Right lobe of liver (tissue), 6 donors: ENCODE results near the gene SACM1L. TPM values are rescaled to one million over a fixed set of nuclear protein-coding genes. Genes with fewer than 3 reads are reported as not detected.

Experiments
- ATAC-seq, 4 donors: fragments of 200-7000 bp; cut with Tn5 transposase; one replicate each; pipeline ENCODE4 v1.9.1; 2020; ENCODE audit warnings: mild to moderate bottlenecking in 4 of 4, moderate library complexity in 4 of 4
- DNase-seq, 3 donors: peaks; one replicate each; pipeline ENCODE4 v3.0.0-alpha.2; 2020
- H3K27ac ChIP-seq, 3 donors: fragments of 200-600 bp; one replicate each; pipeline ENCODE4 v1.8.0; 2022
- H3K27me3 ChIP-seq, 2 donors: fragments of 200-600 bp; one replicate each; pipeline ENCODE4 v1.8.0; 2022
- H3K36me3 ChIP-seq, 4 donors: fragments of 200-600 bp; sonication (generic) in 1 of 4; one replicate each; pipeline versions ENCODE4 v1.5.1 to v1.8.0; 2017 to 2022; ENCODE audit warnings: control low read depth in 1 of 4
- H3K4me1 ChIP-seq, 4 donors: fragments of 200-600 bp; sonication (generic) in 1 of 4; one replicate each; pipeline versions ENCODE4 v1.5.1 to v1.8.0; 2017 to 2022; ENCODE audit warnings: control low read depth in 1 of 4
- H3K4me3 ChIP-seq, 3 donors: fragments of 200-600 bp; one replicate each; pipeline ENCODE4 v1.8.0; 2022
- H3K9me3 ChIP-seq, 4 donors: fragments of 200-600 bp; sonication (generic) in 1 of 4; one replicate each; pipeline versions ENCODE4 v1.5.1 to v1.8.0; 2017 to 2022; ENCODE audit warnings: control low read depth in 1 of 4
- CTCF ChIP-seq, 4 donors: fragments of 200-600 bp in 3 of 4; fragments of 450-650 bp in 1 of 4; IDR thresholded peaks; one replicate each; pipeline versions ENCODE4 v1.5.1 to v1.8.0; 2016 to 2022; ENCODE audit warnings: antibody characterized with exemption in 4 of 4, mild to moderate bottlenecking in 2 of 4
- POLR2A ChIP-seq: fragments of 450-650 bp; IDR thresholded peaks from one replicate; pipeline ENCODE4 v1.6.1; 2017; ENCODE audit warnings: antibody characterized with exemption, mild to moderate bottlenecking
- WGBS: methylation state at CpG from one replicate; pipeline ENCODE4 v1.1.6; 2018; ENCODE audit warnings: low coverage, low lambda C conversion rate; ENCODE audit not compliant: insufficient coverage; ENCODE audit errors: missing lambda C conversion rate; 5-methylcytosine and 5-hydroxymethylcytosine counted together
- intact Hi-C, 2 donors: fragments of 100-400 bp; cut with DNase I; formaldehyde crosslinking; loops; one replicate each; pipeline versions ENCODE4 v1.11.2 to v1.14.1; 2022
- total RNA-seq, 6 experiments: library from RNA; depleted of rRNA in 2 of 6; stranded (reverse); fragments of >200 nt in 2 of 6; fragmentation: NEBNext Ultra II Directional in 3 of 6; extraction: Animal tissue kit (Norgen Biotek cat#: 25700) in 3 of 6; gene quantifications; one replicate each; pipeline versions ENCODE4 v1.1.0 to v1.2.4, GENCODE V29; 2016 to 2023
- donor health status: DM: no; HTN: yes; CAD: no.
- donor health status: DM: no; HTN: no; CAD: no.
- donor health status: DM: no; HTN: no; CAD: no.
- donor health status: DM: no; HTN: yes; CAD: no.
- donor health status: DM: no; HTN: yes; CAD: no.

SACM1L gene
- total RNA-seq, 6 experiments from 2014 or later = 16.8 to 23.9 (median 21.5) TPM

GRCh38 chr3:45719655-45720487, 30.7 kb downstream of the SACM1L start:
- 67% methylated on average over 3 of the region's 3 CpGs for WGBS
- no peak overlapping the region for H3K27ac ChIP-seq
- intact Hi-C loops = no loop called here
- TF ChIP-seq POLR2A = no peak
- no peak overlapping the region for H3K4me3 ChIP-seq
- ATAC-seq (no peak), DNase-seq (no peak)
- no peaks in the 10 kb centered on the region for H3K27me3 ChIP-seq
- H3K9me3 ChIP-seq = no peaks in the 10 kb centered on the region
- peaks cover 0 to 15% (median 4%) of the 10 kb centered on the region in 4 donors for H3K4me1 ChIP-seq
- H3K36me3 ChIP-seq = peaks cover 0 to 18% (median 7%) of the 10 kb centered on the region in 4 donors

GRCh38 chr3:45724911-45725310, 35.7 kb downstream of the SACM1L start:
- no peak overlapping the region for H3K4me3 ChIP-seq
- DNase-seq (no peak), ATAC-seq (no peak)
- intact Hi-C loops = no loop called here
- peaks cover 0 to 17% (median 4%) of the 10 kb centered on the region in 4 donors for H3K36me3 ChIP-seq
- peaks cover 0 to 12% (median 3%) of the 10 kb centered on the region in 4 donors for H3K4me1 ChIP-seq
- WGBS = 78% methylated on average over 3 of the region's 3 CpGs
- no peak for TF ChIP-seq POLR2A
- TF ChIP-seq CTCF (IDR thresholded peaks at IDR 0.05) = no peak
- H3K27ac ChIP-seq = no peak overlapping the region
- H3K9me3 ChIP-seq = no peaks in the 10 kb centered on the region
- no peaks in the 10 kb centered on the region for H3K27me3 ChIP-seq

GRCh38 chr3:45729614-45730013, 40.4 kb downstream of the SACM1L start:
- WGBS = 58% methylated on average over 2 of the region's 2 CpGs

GRCh38 chr3:45730409-45731154, 41.4 kb downstream of the SACM1L start:
- intact Hi-C loops = no loop called here
- H3K4me3 ChIP-seq = no peak overlapping the region
- H3K4me1 ChIP-seq = no peaks in the 10 kb centered on the region
- peaks cover 7 to 35% (median 16%) of the 10 kb centered on the region in 4 donors for H3K36me3 ChIP-seq
- no peak overlapping the region for H3K27ac ChIP-seq
- ATAC-seq (no peak), DNase-seq (no peak)
- no peaks in the 10 kb centered on the region for H3K9me3 ChIP-seq
- TF ChIP-seq POLR2A (no peak), CTCF (IDR thresholded peaks at IDR 0.05) (no peak)
- H3K27me3 ChIP-seq = no peaks in the 10 kb centered on the region
- 90% methylated on average over 4 of the region's 4 CpGs for WGBS

More at GRCh38 chr3:45729614-45730013, 40.4 kb downstream of the SACM1L start:
- ATAC-seq = no peak
- no peaks in the 10 kb centered on the region for H3K27me3 ChIP-seq
- H3K36me3 ChIP-seq = peaks cover 7 to 25% (median 12%) of the 10 kb centered on the region in 4 donors
- H3K27ac ChIP-seq = no peak overlapping the region
- intact Hi-C loops = no loop called here
- no peak for TF ChIP-seq CTCF (IDR thresholded peaks at IDR 0.05)
- no peak for TF ChIP-seq POLR2A
- H3K4me1 ChIP-seq = no peaks in the 10 kb centered on the region
- DNase-seq = no peak
- no peaks in the 10 kb centered on the region for H3K9me3 ChIP-seq
- no peak overlapping the region for H3K4me3 ChIP-seq

GRCh38 chr3:45736707-45737106, 47.5 kb downstream of the SACM1L start:
- Histone ChIP-seq H3K4me3 (no peak overlapping the region), H3K36me3 (peaks cover 6 to 65% (median 29%) of the 10 kb centered on the region in 4 donors), H3K4me1 (no peaks in the 10 kb centered on the region), H3K27ac (no peak overlapping the region), H3K9me3 (no peaks in the 10 kb centered on the region), H3K27me3 (no peaks in the 10 kb centered on the region)
- no peak for ATAC-seq
- no peak for TF ChIP-seq POLR2A
- no peak for TF ChIP-seq CTCF (IDR thresholded peaks at IDR 0.05)
- intact Hi-C loops = no loop called here
- no peak for DNase-seq
